G401.6 (cell line): ENCODE data around the gene PDCD10.
A peak's percentile ranks its signal among the peaks of the same experiment; 100 is the strongest.

Experiments used
- FAIRE-seq: peaks from 2 replicates; lab custom pipeline; 2012; peaks lifted over from hg19 to GRCh38; lab: Jason Lieb, UNC

PDCD10 gene

DNA sequence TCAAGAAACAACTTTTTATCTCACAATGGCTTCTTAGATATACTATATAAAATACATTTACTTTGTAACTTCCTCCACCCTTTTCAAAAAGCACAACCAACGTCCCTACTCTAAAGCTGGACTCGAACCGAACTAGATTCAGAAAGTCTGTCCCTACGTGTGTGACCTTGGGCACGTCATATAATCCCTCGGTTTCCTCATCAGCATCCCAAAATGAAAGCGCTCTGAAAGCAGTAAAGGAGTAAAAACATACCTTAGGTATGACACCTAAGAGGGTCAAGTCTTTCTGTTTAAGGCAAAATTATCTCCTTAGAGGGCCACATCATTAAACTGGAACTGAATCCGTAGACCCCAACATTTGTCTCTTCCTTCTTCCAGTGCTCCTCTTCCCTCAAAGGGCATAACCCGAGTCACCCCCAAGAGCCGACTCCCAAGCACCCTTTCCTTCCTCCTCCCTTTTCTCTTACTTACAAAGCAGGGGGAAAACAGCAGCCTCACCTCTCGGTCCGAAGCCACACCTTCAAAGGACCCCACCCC lies 663 bp downstream of the PDCD10 start:
- no peak for FAIRE-seq

GRCh38 chr3:167732313-167733065 lies 2.2 kb downstream of the PDCD10 start:
- FAIRE-seq = no peak

GRCh38 chr3:167731393-167731792 lies 3.3 kb downstream of the PDCD10 start:
- FAIRE-seq = no peak

DNA sequence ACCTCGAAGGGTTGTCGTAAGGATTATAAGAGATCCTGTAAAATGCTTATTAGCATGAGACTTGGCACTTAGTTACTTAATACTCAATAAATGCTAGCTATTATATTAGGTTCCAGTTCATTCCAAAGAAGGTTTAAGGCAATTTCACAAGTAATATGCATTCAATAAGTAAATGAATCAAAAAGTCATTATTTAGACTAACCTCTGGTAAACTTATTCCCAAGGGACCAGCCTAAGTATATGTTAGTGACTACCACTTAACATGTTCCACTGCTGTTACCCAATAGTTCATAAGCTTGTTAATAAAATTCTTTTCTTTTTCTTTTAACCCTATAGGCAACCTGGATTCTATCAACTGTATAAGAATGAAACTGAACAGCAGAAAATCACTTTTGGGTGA lies 5.1 kb downstream of the PDCD10 start:
- FAIRE-seq = no peak

GRCh38 chr3:167728632-167729323 lies 5.9 kb downstream of the PDCD10 start:
- FAIRE-seq = no peak

DNA sequence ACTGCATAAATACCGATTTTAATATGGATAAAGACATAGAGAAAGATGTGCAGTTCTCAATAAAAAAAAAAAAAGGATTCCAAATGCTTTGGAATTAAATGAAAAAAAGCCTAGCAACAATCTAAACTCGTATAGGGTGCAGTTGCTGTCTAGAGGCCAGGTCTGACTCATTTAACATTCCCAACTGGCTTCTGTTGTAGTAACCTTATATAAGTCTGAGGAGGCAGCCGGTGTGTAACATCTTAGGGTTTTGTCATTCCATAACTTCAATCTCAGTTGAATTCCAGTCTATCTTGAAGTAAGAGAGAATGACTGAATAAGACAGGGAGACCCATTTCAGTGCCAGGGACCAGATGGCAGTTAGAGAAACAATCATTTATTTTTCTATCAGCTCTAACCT lies 6.5 kb downstream of the PDCD10 start:
- no peak for FAIRE-seq

- FAIRE-seq = no peak
Observed at GRCh38 chr3:167723872-167724271, 10.8 kb downstream of the PDCD10 start.

- no peak for FAIRE-seq
Observed at GRCh38 chr3:167723025-167723512, 11.6 kb downstream of the PDCD10 start.

DNA sequence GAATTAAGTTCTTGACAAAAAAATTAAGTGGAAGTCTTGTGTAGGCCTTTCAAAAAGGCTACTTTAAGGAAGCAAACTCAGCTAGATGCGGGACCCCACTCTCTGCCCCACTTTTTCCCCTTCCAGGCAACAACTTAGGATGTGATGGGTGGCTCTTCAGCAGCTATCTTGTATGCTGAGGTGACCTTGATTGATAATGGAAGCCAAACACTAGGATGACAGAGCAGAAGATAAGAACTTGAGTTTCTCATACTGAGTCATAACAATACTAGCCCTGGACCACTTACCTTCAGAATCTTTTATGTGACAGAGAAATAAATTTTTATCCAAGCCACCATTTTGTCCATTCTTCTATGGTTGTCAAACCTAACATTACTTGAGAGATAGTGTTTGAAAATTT lies 16.1 kb downstream of the PDCD10 start:
- no peak for FAIRE-seq

GRCh38 chr3:167716920-167717319 lies 17.8 kb downstream of the PDCD10 start:
- FAIRE-seq = no peak

DNA sequence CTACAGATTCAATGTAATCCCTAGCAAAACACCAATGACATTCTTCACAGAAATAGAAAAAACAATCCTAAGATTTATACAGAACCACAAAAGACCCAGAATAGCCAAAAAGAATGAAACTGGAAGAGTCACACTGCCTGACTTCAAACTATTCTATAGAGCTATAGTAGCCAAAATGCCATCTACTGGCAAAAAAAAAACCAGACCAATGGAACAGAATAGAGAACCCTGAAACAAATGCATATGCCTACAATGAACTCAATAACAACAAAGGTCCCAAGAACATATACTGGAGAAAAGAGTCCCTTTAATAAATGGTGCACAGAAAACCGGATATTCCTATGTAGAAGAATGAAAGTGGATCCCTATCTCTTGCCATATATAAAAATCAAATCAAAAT lies 19.8 kb downstream of the PDCD10 start:
- no peak for FAIRE-seq

DNA sequence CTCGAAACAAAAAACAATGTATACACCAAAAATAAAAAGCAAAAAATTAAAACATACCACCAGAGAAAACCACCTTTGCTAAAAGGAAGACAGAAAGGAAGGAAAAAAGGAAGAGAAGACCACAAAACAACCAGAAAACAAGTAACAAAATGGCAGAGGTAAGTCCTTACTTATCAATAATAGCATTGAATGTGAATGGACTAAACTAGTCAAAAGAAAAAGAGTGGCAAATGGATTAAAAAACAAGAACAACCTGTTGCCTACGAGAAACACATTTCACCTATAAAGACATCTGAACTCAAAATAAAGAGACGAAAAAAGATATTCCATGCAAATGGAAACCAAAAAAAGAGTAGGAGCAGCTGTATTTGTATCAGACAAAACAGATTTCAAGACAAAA lies 22.2 kb downstream of the PDCD10 start:
- FAIRE-seq = no peak

GRCh38 chr3:167711439-167711838 lies 23.3 kb downstream of the PDCD10 start:
- FAIRE-seq = no peak

GRCh38 chr3:167710552-167710951 lies 24.1 kb downstream of the PDCD10 start:
- FAIRE-seq = no peak

- FAIRE-seq = no peak
Observed at GRCh38 chr3:167709690-167710089, 25.0 kb downstream of the PDCD10 start.

GRCh38 chr3:167705840-167706239 lies 28.9 kb downstream of the PDCD10 start:
- FAIRE-seq = no peak

DNA sequence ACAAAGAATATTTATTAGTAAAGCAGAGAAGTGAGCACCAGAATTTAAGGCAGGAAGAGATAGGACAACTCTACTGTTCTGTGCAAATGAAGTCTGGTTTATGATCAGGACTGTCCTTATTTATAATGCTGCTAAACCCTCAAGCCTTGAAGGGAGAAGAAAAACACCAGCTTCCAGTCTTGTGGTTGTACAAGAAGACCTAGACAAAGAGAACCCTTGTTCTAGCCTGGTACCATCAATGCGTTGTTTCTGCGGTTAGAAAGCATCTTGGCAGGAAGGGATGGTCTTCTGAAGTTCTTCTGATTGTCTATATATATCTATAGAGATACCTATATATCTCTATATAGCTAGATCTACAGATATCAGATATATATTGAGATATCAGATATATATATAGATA lies 33.8 kb downstream of the PDCD10 start:
- no peak for FAIRE-seq

DNA sequence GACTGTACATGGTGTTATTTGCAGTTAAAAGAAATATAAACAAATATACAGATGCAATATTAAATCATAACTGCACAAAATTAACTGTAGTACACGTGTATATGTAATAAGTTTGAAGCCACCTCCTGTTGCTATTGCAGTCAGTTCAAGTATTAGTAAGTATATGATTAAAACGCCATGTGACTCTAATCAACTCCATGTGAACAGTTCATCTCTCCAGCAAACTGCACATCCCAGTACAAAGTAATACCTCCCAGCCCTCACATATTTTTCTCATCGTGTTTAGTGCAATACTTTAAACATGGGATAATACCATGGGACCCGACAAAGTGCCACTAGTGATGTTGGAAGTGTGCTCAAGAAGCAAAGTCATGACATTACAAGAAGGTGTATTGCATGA lies 34.6 kb downstream of the PDCD10 start:
- no peak for FAIRE-seq

DNA sequence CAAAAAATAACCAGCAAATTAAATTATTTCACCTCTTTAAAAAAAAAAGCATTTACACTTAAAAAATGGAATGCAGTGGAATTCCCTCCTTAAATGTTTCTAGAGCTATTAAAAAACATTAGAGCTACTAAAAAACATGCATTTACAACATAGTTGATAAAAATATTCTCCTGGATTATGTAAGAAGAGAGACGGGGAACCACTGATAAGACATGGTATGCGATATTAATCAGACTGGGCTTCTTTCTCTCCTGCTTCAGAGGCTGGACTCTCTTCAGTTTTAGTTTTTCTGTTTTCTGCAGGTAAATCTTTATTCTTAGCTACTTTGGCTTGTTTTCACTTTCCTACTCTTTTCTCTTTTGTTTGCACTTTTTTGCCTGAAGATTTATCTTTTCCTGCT lies 40.6 kb downstream of the PDCD10 start:
- FAIRE-seq = no peak

DNA sequence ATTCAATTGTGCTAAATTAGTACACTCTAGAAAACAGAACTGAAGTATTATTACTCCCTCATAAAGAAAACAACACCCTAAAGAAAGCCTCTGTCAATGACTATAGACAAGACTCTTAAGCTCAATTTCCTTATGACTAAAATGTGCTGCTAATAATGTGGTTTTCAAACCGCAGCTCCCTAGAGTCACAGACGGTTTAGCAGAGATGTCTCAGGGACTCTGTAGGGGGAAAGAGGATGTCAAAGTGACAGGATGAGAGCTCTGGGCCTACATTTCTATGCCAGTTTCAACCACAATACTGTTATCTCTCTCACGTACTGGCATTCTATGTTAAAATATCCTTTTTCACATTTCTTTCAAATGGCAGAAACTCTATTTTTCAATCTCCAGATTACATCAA lies 43.3 kb downstream of the PDCD10 start:
- FAIRE-seq = no peak

- FAIRE-seq = peak; percentile 92
Observed at GRCh38 chr3:167684388-167684993, 50.2 kb downstream of the PDCD10 start.

- FAIRE-seq = no peak
Observed at GRCh38 chr3:167679526-167679925, 55.2 kb downstream of the PDCD10 start.

DNA sequence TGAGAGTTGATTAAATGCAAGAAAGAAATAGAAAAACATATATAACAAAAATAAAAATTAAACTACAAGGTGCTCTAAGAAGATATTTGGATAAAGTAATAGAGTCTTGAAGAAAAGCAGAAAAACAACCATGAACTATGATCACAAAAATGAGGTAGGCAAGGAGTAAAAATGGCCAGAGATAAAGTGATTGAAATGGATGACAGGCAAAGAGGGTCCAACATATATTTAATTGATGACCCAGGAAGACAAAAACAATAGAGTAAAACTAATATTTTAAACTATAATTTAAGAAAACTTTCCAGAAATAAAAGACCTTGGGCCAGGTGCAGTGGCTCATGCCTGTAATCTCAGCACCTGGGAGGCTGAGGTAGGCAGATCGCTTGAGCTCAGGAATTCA lies 58.8 kb downstream of the PDCD10 start:
- no peak for FAIRE-seq
